OCI-LY7 (cell line): ENCODE measurements around the gene OCRL. TPM values are rescaled to one million over a fixed set of nuclear protein-coding genes. Genes with fewer than 3 reads are reported as not detected.
A peak's percentile ranks its signal among the peaks of the same experiment; 100 is the strongest.
"Not testable (repeated sequence)": the region's sequence is repeated elsewhere in the genome, so short reads cannot be mapped to it uniquely, and the experiment has no call there.

Source experiments
- BruUV-seq: library from RNA; stranded (reverse); fragments of 400-500 nt; replicated peaks from 2 replicates; lab custom pipeline; 2021; lab: Mats Ljungman, UMichigan
- CTCF ChIA-PET: fragments of 300-600 bp; sonication (Branson Sonifier 250); formaldehyde crosslinking; loops from one replicate; lab custom pipeline; 2022; ENCODE audit warnings: antibody characterized with exemption; ENCODE audit not compliant: unreplicated experiment; lab: Charles Lee
- POLR2A ChIA-PET: fragments of 300-600 bp; sonication (Branson Sonifier 250); formaldehyde crosslinking; loops from one replicate; lab custom pipeline; 2022; ENCODE audit warnings: antibody characterized with exemption; lab: Charles Lee
- DNase-seq: peaks from one replicate; pipeline ENCODE4 v3.0.0-alpha.2; 2015; ENCODE audit warnings: low spot score
- H2AFZ ChIP-seq: fragments of 200-600 bp; sonication (generic), shearing (Covaris generic); 2 replicates; pipeline ENCODE4 v1.6.1; 2014; ENCODE audit warnings: mild to moderate bottlenecking, antibody characterized with exemption, low read length, moderate library complexity
- H3K27ac ChIP-seq: fragments of 200-600 bp; sonication (generic); 2 replicates; pipeline ENCODE4 v1.5.1; 2014; ENCODE audit warnings: mixed run types, low read depth, mild to moderate bottlenecking, moderate library complexity, low read length, inconsistent platforms; ENCODE audit not compliant: poor library complexity, severe bottlenecking
- H3K36me3 ChIP-seq: fragments of 200-600 bp; sonication (generic); 2 replicates; pipeline ENCODE4 v1.6.1; 2014; ENCODE audit warnings: mild to moderate bottlenecking, antibody characterized with exemption, low read length, moderate library complexity, mixed read lengths; ENCODE audit not compliant: insufficient read depth
- H3K4me1 ChIP-seq: fragments of 200-600 bp; sonication (generic); 2 replicates; pipeline ENCODE4 v1.5.1; 2014; ENCODE audit warnings: mild to moderate bottlenecking, low read length; ENCODE audit not compliant: insufficient read depth, poor library complexity, severe bottlenecking
- H3K4me2 ChIP-seq: fragments of 200-600 bp; sonication (generic); 2 replicates; pipeline ENCODE4 v1.6.1; 2014; ENCODE audit warnings: mild to moderate bottlenecking, low read length
- H3K4me3 ChIP-seq: fragments of 200-600 bp; sonication (generic); 2 replicates; pipeline ENCODE4 v1.5.1; 2014; ENCODE audit warnings: mild to moderate bottlenecking, low read depth, low read length; ENCODE audit not compliant: poor library complexity, severe bottlenecking
- H3K79me2 ChIP-seq: fragments of 200-600 bp; sonication (generic); 2 replicates; pipeline ENCODE4 v1.6.1; 2016; ENCODE audit warnings: low read depth, mild to moderate bottlenecking, low read length, moderate library complexity, mixed read lengths; ENCODE audit not compliant: insufficient read depth
- H3K9me2 ChIP-seq: fragments of 200-600 bp; sonication (generic); 2 replicates; pipeline ENCODE4 v1.6.1; 2016; ENCODE audit warnings: mild to moderate bottlenecking, low read length, mixed read lengths; ENCODE audit not compliant: insufficient read depth
- H3K9me3 ChIP-seq: fragments of 200-600 bp; sonication (generic); 2 replicates; pipeline ENCODE4 v1.6.1; 2014; ENCODE audit warnings: mild to moderate bottlenecking, mixed run types, low read length, mixed read lengths
- H4K20me1 ChIP-seq: fragments of 200-600 bp; sonication (generic); 2 replicates; pipeline ENCODE4 v1.6.1; 2014; ENCODE audit warnings: mild to moderate bottlenecking, antibody characterized with exemption, low read length, moderate library complexity, mixed read lengths; ENCODE audit not compliant: insufficient read depth
- EZH2phosphoT487 ChIP-seq: fragments of 200-600 bp; sonication (generic); IDR thresholded peaks from 2 replicates; pipeline ENCODE4 v1.6.1; 2018; ENCODE audit warnings: low read depth, borderline replicate concordance, mild to moderate bottlenecking, mixed run types, antibody characterized with exemption, low read length, moderate library complexity, mixed read lengths
- intact Hi-C: fragments of 100-400 bp; cut with micrococcal nuclease; formaldehyde crosslinking; loops from one replicate; pipeline ENCODE4 v1.10.0; 2022; ENCODE audit not compliant: unreplicated experiment
- total RNA-seq, 2 experiments: library from RNA; depleted of rRNA in 1 of 2; stranded (reverse); fragments of >200 nt in 1 of 2; shearing (Covaris generic) in 1 of 2; gene quantifications; 2 replicates each; pipeline ENCODE4 v1.2.3, GENCODE V29; 2014 to 2022
- TF ChIP-seq, protein P1 (sequence below): fragments of 200-600 bp; sonication (generic); conservative IDR thresholded peaks from 2 replicates; pipeline ENCODE4 v1.5.1; 2014; ENCODE audit warnings: mild to moderate bottlenecking, antibody characterized with exemption, low read length, moderate library complexity, mixed read lengths

The OCRL gene
- total RNA-seq, 2 experiments from 2014 or later, result 3.1 to 6.7 TPM

DNA sequence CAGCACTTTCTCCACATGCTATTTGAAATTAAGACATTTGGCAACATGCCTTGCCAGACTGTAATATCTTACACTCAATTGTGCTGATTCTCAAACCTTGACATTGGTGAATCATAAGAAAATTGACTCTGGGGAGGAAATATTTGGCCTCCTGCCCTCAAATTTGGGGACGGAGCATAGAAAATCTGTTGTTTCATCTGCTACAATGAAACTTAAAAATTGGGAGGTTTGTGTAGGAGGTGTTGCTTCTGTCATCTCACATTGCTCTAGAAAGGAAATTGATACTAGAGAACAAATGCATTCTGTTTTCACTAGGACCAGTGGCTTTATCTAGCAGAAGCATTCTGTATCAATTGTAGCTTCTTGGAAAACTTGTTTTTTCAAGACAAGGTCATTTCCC is 5.3 kb downstream of the OCRL start:
- BruUV-seq, result no TSS peak
- TF ChIP-seq, protein P1, sequence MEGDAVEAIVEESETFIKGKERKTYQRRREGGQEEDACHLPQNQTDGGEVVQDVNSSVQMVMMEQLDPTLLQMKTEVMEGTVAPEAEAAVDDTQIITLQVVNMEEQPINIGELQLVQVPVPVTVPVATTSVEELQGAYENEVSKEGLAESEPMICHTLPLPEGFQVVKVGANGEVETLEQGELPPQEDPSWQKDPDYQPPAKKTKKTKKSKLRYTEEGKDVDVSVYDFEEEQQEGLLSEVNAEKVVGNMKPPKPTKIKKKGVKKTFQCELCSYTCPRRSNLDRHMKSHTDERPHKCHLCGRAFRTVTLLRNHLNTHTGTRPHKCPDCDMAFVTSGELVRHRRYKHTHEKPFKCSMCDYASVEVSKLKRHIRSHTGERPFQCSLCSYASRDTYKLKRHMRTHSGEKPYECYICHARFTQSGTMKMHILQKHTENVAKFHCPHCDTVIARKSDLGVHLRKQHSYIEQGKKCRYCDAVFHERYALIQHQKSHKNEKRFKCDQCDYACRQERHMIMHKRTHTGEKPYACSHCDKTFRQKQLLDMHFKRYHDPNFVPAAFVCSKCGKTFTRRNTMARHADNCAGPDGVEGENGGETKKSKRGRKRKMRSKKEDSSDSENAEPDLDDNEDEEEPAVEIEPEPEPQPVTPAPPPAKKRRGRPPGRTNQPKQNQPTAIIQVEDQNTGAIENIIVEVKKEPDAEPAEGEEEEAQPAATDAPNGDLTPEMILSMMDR, result no peak
- TF ChIP-seq EZH2phosphoT487, result no peak
- ChIA-PET POLR2A (no interaction called here), CTCF (interaction anchor here (0.8 kb wide), 1 partner anchor 12 kb away, joined by 3 read pairs; no protein-coding TSS in a partner anchor)
- H4K20me1 ChIP-seq, result no peaks in the 10 kb centered on the region
- intact Hi-C loops, result no loop called here
- no peak overlapping the region for H3K4me2 ChIP-seq
- no peak for DNase-seq
- no peaks in the 10 kb centered on the region for H3K9me3 ChIP-seq
- no peak overlapping the region for H3K4me3 ChIP-seq
- peaks cover 6% of the 10 kb centered on the region for H3K4me1 ChIP-seq
- no peaks in the 10 kb centered on the region for H3K79me2 ChIP-seq
- no peak overlapping the region for H3K27ac ChIP-seq
- H3K36me3 ChIP-seq, result no peaks in the 10 kb centered on the region
- no peak overlapping the region for H2AFZ ChIP-seq
- no peaks in the 10 kb centered on the region for H3K9me2 ChIP-seq

DNA sequence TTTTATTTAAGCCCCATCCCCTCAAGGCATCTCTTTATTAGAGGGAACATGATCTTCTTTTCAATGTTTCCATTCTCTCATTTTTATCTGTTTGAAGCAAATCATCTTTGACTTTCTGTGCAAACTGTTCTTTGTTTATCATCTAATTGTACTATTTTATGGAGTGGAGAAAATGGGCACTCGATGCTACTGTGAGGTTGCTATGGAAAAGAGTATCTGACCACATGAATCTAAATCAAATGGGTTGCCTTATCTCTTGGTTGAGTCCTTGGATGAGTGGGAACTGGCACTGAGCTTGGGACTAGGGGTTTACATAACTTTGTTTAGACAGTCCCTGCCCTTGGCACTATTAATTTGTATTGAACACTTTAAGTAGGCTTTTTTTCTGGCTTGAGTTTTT is 9.1 kb downstream of the OCRL start:
- ChIA-PET POLR2A (interaction anchor here (0.8 kb wide), 1 partner anchor 110 kb away, joined by 3 read pairs; no protein-coding TSS in a partner anchor), CTCF (no interaction called here)
- Histone ChIP-seq H3K4me3 (no peak overlapping the region), H3K9me2 (no peaks in the 10 kb centered on the region), H3K27ac (no peak overlapping the region), H3K4me1 (peaks cover 13% of the 10 kb centered on the region), H4K20me1 (no peaks in the 10 kb centered on the region), H2AFZ (no peak overlapping the region), H3K4me2 (no peak overlapping the region), H3K79me2 (no peaks in the 10 kb centered on the region), H3K36me3 (peaks cover 9% of the 10 kb centered on the region; the same call in 1 of the 2 replicates), H3K9me3 (no peaks in the 10 kb centered on the region)
- DNase-seq, result no peak
- TF ChIP-seq, protein P1, result no peak
- no peak for TF ChIP-seq EZH2phosphoT487
- intact Hi-C loops, result no loop called here
- BruUV-seq, result no TSS peak

DNA sequence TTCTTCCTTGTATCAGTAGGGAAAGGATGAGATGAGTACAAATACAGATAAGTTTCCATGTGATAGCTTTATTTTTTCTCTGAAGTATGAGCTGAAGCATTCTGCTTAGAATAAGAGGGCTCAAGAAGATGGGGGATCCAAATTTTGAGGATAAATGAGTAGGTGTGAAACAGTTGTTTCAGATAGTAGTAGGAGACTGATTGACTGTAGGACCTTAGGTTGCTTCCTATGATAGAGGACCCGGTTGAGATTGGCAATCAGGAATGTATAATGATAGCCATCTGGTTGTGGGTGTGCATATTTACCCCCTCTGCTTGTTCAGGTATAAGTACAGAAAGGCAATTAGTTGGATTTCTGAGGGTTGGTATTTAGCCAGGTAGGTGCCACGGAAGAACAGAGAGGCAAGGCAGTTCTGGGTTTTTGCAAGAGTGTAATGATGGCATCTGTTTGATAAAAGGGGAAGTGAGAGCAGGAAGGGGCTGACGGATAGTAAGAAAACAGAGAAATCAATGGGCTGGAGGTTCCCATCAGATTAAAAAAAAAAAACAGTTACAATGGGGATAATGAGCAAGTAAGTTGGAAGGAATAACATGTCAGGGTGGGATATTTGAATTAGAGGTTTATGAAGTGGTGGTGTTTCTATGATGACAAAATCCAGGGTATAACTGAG is 13.7 kb downstream of the OCRL start:
- Histone ChIP-seq H3K9me3 (no peaks in the 10 kb centered on the region), H3K4me1 (peaks cover 24% of the 10 kb centered on the region), H4K20me1 (no peaks in the 10 kb centered on the region), H3K4me2 (peak overlapping the region; percentile 72), H3K36me3 (peaks cover 19% of the 10 kb centered on the region; the same call in 1 of the 2 replicates), H3K9me2 (no peaks in the 10 kb centered on the region), H3K4me3 (peak overlapping the region; percentile 24), H2AFZ (peak overlapping the region; percentile 49; the same call in 1 of the 2 replicates), H3K79me2 (no peaks in the 10 kb centered on the region), H3K27ac (peak overlapping the region; percentile 52)
- TSS peak; percentile 66 for BruUV-seq
- POLR2A ChIA-PET, result interaction anchor here (0.7 to 1.1 kb wide), 2 partner anchors 10 to 474 kb away, joined by 3 read pairs; no protein-coding TSS in a partner anchor
- peak; percentile 73 for DNase-seq
- TF ChIP-seq, protein P1, result no peak
- no peak for TF ChIP-seq EZH2phosphoT487
- intact Hi-C loops, result no loop called here
- CTCF ChIA-PET, result no interaction called here

DNA sequence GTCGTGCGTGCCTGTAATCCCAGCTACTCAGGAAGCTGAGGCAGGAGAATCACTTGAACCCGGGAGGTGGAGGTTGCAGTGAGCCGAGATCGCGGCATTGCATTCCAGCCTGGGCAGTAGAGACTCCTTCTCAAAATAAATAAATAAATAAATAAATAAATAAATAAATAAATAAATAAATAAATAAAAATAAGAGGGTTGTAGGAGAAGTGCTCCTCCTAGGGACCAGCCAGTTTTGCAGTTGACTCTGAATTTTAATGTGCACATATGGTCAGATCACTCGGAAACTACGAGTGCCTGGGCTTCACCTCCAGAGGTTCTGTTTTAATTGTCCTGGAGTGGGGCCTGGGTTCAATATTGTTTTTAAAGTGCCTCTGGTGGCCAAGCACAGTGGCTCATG is 14.8 kb downstream of the OCRL start:
- Histone ChIP-seq H3K36me3 (peaks cover 29% of the 10 kb centered on the region), H3K4me1 (peaks cover 24% of the 10 kb centered on the region), H3K4me2 (peak overlapping the region; percentile 72; the same call in 1 of the 2 replicates)
- intact Hi-C loops, H3K4me3 ChIP-seq, CTCF ChIA-PET, H3K9me3 ChIP-seq, H3K9me2 ChIP-seq, BruUV-seq, H3K79me2 ChIP-seq, H4K20me1 ChIP-seq, H3K27ac ChIP-seq, DNase-seq, H2AFZ ChIP-seq, POLR2A ChIA-PET: not testable (repeated sequence)
